Psoas muscle (tissue), 8 donors: ENCODE results near the gene PIM3. TPM values are rescaled to one million over a fixed set of nuclear protein-coding genes. Genes with fewer than 3 reads are reported as not detected.

ENCODE experiments used
- ATAC-seq, 4 donors: fragments of 200-7000 bp; cut with Tn5 transposase; one replicate each; pipeline ENCODE4 v1.9.1; 2020; ENCODE audit warnings: moderate library complexity in 3 of 4, mild to moderate bottlenecking in 2 of 4
- DNase-seq, 2 donors: peaks; one replicate each; pipeline ENCODE4 v3.0.0-alpha.2; 2020
- H3K27ac ChIP-seq: fragments of 200-600 bp; one replicate; pipeline ENCODE4 v1.8.0; 2022
- H3K27me3 ChIP-seq, 3 donors: fragments of 200-600 bp in 1 of 3; one replicate each; pipeline versions ENCODE4 v1.6.1 to v1.8.0; 2013 to 2022; ENCODE audit warnings: low read length in 2 of 3, mild to moderate bottlenecking in 2 of 3, moderate library complexity in 1 of 3; ENCODE audit not compliant: insufficient read depth in 3 of 3
- H3K36me3 ChIP-seq, 2 donors: fragments of 200-600 bp in 1 of 2; one replicate each; pipeline versions ENCODE4 v1.6.1 to v1.8.0; 2013 to 2022; ENCODE audit warnings: low read depth in 1 of 2, mild to moderate bottlenecking in 1 of 2, moderate library complexity in 1 of 2; ENCODE audit not compliant: insufficient read depth in 1 of 2
- H3K4me1 ChIP-seq: fragments of 200-600 bp; one replicate; pipeline ENCODE4 v1.8.0; 2022
- H3K4me3 ChIP-seq: fragments of 200-600 bp; one replicate; pipeline ENCODE4 v1.8.0; 2022; ENCODE audit warnings: mild to moderate bottlenecking
- H3K9me3 ChIP-seq: fragments of 200-600 bp; one replicate; pipeline ENCODE4 v1.8.0; 2022
- CTCF ChIP-seq: fragments of 200-600 bp; IDR thresholded peaks from one replicate; pipeline ENCODE4 v1.8.0; 2022; ENCODE audit warnings: antibody characterized with exemption
- WGBS, 3 donors: extraction: QIAGEN DNeasy Blood & Tissue Kit; methylation state at CpG; one replicate each; pipeline versions ENCODE4 v1.1.6 to v1.1.7; 2013; 5-methylcytosine and 5-hydroxymethylcytosine counted together
- intact Hi-C, 2 donors: fragments of 100-400 bp; cut with DNase I; formaldehyde crosslinking; loops; one replicate each; pipeline versions ENCODE4 v1.11.0 to v1.14.2; 2022
- polyA plus RNA-seq, 3 donors: library from polyadenylated mRNA; stranded (reverse); fragments of 200-250 nt; gene quantifications; one replicate each; pipeline ENCODE4 v1.2.3, GENCODE V29; 2013
- total RNA-seq, 4 donors: library from RNA; stranded (reverse); fragmentation: NEBNext Ultra II Directional in 2 of 4; extraction: Animal tissue kit (Norgen Biotek cat#: 25700) in 2 of 4; gene quantifications; one replicate each; pipeline versions ENCODE4 v1.2.1 to v1.2.4, GENCODE V29; 2021 to 2023
- donor health status: healthy with polysubstance abuse.
- donor health status: DM: no; HTN: no; CAD: no; lungs with moderate emphysema.
- donor health status: Bipolar disorder and iron deficiency.
- donor health status: healthy.
- donor health status: DM: yes; HTN: yes; CAD: no.
- donor health status: DM: no; HTN: no; CAD: no.
- donor health status: DM: no; HTN: no; CAD: no.
- donor health status: DM: yes; HTN: yes; CAD: no.

The PIM3 gene
- total and polyA plus RNA-seq, 7 donors = 40.5 to 128 (median 79.0) TPM

DNA sequence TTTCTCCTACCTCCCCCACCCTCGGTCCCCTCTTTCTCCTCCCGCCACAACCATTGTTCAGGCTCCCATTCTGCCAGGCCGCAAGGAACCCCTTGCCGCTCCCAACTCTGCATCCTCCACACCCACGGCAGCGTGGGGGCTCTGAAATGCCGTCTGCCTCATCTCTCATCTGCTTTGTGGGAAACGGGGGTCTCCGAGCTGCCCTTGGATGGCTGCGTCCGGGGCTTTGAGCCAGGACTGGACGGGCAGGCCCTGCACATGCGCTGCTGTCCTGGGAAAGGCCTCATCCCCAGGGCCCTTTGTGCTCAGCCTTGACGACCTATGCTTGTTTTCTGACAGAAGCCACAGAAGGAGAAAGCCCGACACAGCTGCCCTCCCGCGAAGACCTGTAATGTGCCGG lies 33.7 kb upstream of the PIM3 start:
- WGBS, 3 donors = 76 to 81% (median 77%) methylated on average over 16 to 18 of the region's 18 CpGs
- ATAC-seq = no peak
- intact Hi-C loops = loop anchor here in 1 of 2 donors (10.0 kb wide), 1 partner anchor 258 kb away; the partner anchor contains the start of gene TRABD
- no peak for TF ChIP-seq CTCF
- H3K9me3 ChIP-seq = no peaks in the 10 kb centered on the region
- H3K27me3 ChIP-seq = peaks cover 0 to 5% (median 0%) of the 10 kb centered on the region in 3 donors
- peaks cover 16% of the 10 kb centered on the region for H3K4me1 ChIP-seq
- H3K27ac ChIP-seq = no peak overlapping the region
- no peak for DNase-seq
- H3K4me3 ChIP-seq = no peak overlapping the region
- H3K36me3 ChIP-seq = peaks cover 0 to 31% of the 10 kb centered on the region in 2 donors

DNA sequence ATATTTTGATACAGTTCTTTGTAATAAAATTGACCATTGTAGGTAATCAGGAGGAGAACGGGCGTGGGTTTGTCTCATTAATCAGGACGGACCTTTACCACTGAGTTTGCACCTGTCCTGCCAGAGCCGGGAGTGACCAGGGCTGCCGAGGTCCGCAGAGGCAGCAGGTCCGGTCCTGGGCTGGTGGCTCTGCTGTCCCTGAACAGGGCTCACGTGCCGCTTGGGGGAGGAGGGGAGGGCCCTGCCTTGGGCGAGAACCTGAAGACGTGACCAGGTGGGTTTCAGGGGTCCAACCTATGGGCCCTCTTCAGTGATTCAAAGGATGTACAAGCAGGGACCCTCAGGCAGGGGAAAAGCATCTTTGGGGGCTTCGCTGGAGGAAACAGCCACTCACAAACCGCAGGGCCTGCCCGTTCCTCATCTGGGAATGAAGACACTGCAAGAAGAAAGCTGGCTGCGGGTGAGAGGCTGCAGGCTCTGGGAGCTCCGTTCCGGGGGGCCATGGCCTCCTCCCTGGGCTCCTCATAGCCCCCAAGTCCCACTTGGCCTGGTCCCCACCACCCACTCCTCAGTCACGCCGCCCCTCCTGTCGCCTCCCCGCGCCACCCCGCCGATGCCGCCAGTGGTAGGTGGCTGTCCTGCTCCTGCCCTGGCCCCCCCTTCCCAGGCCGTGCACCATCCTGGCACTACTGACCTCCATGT lies 32.9 kb upstream of the PIM3 start:
- WGBS, 3 donors = 91 to 96% (median 94%) methylated on average over 23 to 26 of the region's 26 CpGs
- Histone ChIP-seq H3K27me3 (peaks cover 0 to 5% (median 0%) of the 10 kb centered on the region in 3 donors), H3K4me1 (peaks cover 18% of the 10 kb centered on the region), H3K9me3 (no peaks in the 10 kb centered on the region), H3K4me3 (no peak overlapping the region), H3K27ac (no peak overlapping the region), H3K36me3 (peaks cover 0 to 29% of the 10 kb centered on the region in 2 donors)
- intact Hi-C loops = loop anchor here in 1 of 2 donors (10.0 kb wide), 1 partner anchor 257 kb away; the partner anchor contains the start of gene TRABD
- ATAC-seq (no peak), DNase-seq (no peak)
- no peak for TF ChIP-seq CTCF

DNA sequence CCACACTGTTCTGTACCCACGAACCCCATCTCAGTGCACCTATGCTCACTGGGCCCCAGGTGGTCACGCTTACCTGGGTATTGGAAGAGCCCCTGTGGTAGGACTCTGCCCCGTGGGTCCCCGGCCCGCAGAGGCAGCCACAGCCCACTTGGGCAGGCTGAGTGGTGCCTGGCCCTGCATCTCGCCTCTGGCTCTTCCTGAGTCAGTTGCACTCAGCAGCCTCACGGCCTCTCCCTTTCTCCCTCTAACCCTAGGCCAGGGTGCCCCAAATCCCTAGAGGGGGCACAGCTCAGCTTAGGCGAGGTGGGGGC lies 32.4 kb upstream of the PIM3 start:
- WGBS, 3 donors = 88 to 93% (median 89%) methylated on average over 8 of the region's 8 CpGs
- H3K36me3 ChIP-seq = peaks cover 0 to 26% of the 10 kb centered on the region in 2 donors
- intact Hi-C loops = loop anchor here in 1 of 2 donors (10.0 kb wide), 1 partner anchor 257 kb away; the partner anchor contains the start of gene TRABD
- ATAC-seq = no peak
- TF ChIP-seq CTCF = no peak
- no peak overlapping the region for H3K4me3 ChIP-seq
- peaks cover 23% of the 10 kb centered on the region for H3K4me1 ChIP-seq
- no peaks in the 10 kb centered on the region for H3K9me3 ChIP-seq
- DNase-seq = no peak
- H3K27me3 ChIP-seq = peaks cover 0 to 5% (median 0%) of the 10 kb centered on the region in 3 donors
- no peak overlapping the region for H3K27ac ChIP-seq

- peaks cover 0 to 21% of the 10 kb centered on the region in 2 donors for H3K36me3 ChIP-seq
- H3K27me3 ChIP-seq = peaks cover 0 to 5% (median 0%) of the 10 kb centered on the region in 3 donors
- H3K27ac ChIP-seq = no peak overlapping the region
- 36 to 47% (median 41%) methylated on average over 26 to 38 of the region's 38 CpGs for WGBS, 3 donors
- no peaks in the 10 kb centered on the region for H3K9me3 ChIP-seq
- no peak for TF ChIP-seq CTCF
- DNase-seq = no peak
- no peak overlapping the region for H3K4me3 ChIP-seq
- no peak for ATAC-seq
- H3K4me1 ChIP-seq = peaks cover 28% of the 10 kb centered on the region
- intact Hi-C loops = loop anchor here (1.0 to 10.0 kb wide), 4 partner anchors 102 to 256 kb away; partner anchors contain the start of gene TRABD (in 1 of the 2)
These were observed 31.9 kb upstream of the PIM3 start for GRCh38 chr22:49928555-49929210.
